ENCODE results near the gene ME3. TPM values are rescaled to one million over a fixed set of nuclear protein-coding genes. Genes with fewer than 3 reads are reported as not detected.
A peak's percentile ranks its signal among the peaks of the same experiment; 100 is the strongest.

The ME3 gene
- 0.71 and 1.3 TPM in 2 replicates for total RNA-seq

- no peaks in the 10 kb centered on the region for H3K36me3 Mint-ChIP-seq (ENCODE audit: low read depth)
- H3K9me3 Mint-ChIP-seq, result no peaks in the 10 kb centered on the region
- TF ChIP-seq CTCF (IDR thresholded peaks at IDR 0.05), result no peak
- H3K27ac Mint-ChIP-seq, result no peak within 1 kb of the TSS
- POLR2A ChIA-PET, result no interaction called here
- DNase-seq (no peak), ATAC-seq (ENCODE audit: low read depth) (peak; percentile 58)
- H3K4me1 Mint-ChIP-seq, result peaks cover 10% of the 10 kb centered on the region
- CTCF ChIA-PET, result no interaction called here
- H3K4me3 Mint-ChIP-seq, result peak within 1 kb of the TSS; percentile 74
- intact Hi-C loops (cut with micrococcal nuclease), result no loop called here
- H3K27me3 Mint-ChIP-seq, result peaks cover 36% of the 10 kb centered on the region
These were observed at the start of gene ME3 for GRCh38 chr11:86672007-86672621. Gene ME3 (minus strand): TSS chr11:86672616.

- Mint-ChIP-seq H3K4me3 (no peak overlapping the region), H3K4me1 (no peaks in the 10 kb centered on the region), H3K36me3 (ENCODE audit: low read depth) (no peaks in the 10 kb centered on the region), H3K27ac (no peak overlapping the region), H3K27me3 (peaks cover 5% of the 10 kb centered on the region), H3K9me3 (peaks cover 7% of the 10 kb centered on the region)
- TF ChIP-seq CTCF (IDR thresholded peaks at IDR 0.05), result no peak
- CTCF ChIA-PET, result no interaction called here
- DNase-seq (no peak), ATAC-seq (ENCODE audit: low read depth) (no peak)
- intact Hi-C loops (cut with micrococcal nuclease), result no loop called here
- POLR2A ChIA-PET, result no interaction called here
These were observed 49.6 kb upstream of the ME3 start for GRCh38 chr11:86722006-86722405.

- DNase-seq (no peak), ATAC-seq (ENCODE audit: low read depth) (no peak)
- H3K27me3 Mint-ChIP-seq, result peaks cover 5% of the 10 kb centered on the region
- no peak overlapping the region for H3K27ac Mint-ChIP-seq
- H3K36me3 Mint-ChIP-seq (ENCODE audit: low read depth), result no peaks in the 10 kb centered on the region
- no peaks in the 10 kb centered on the region for H3K4me1 Mint-ChIP-seq
- intact Hi-C loops (cut with micrococcal nuclease), result no loop called here
- ChIA-PET POLR2A (no interaction called here), CTCF (no interaction called here)
- no peak for TF ChIP-seq CTCF (IDR thresholded peaks at IDR 0.05)
- H3K4me3 Mint-ChIP-seq, result no peak overlapping the region
- H3K9me3 Mint-ChIP-seq, result peaks cover 7% of the 10 kb centered on the region
These were observed 48.1 kb upstream of the ME3 start for GRCh38 chr11:86720546-86720945.

- no peak overlapping the region for H3K4me3 Mint-ChIP-seq
- DNase-seq, result no peak
- no peak for ATAC-seq (ENCODE audit: low read depth)
- H3K36me3 Mint-ChIP-seq (ENCODE audit: low read depth), result no peaks in the 10 kb centered on the region
- peaks cover 7% of the 10 kb centered on the region for H3K9me3 Mint-ChIP-seq
- CTCF ChIA-PET, result no interaction called here
- H3K27ac Mint-ChIP-seq, result no peak overlapping the region
- H3K4me1 Mint-ChIP-seq, result no peaks in the 10 kb centered on the region
- TF ChIP-seq CTCF (IDR thresholded peaks at IDR 0.05), result no peak
- H3K27me3 Mint-ChIP-seq, result peaks cover 5% of the 10 kb centered on the region
- intact Hi-C loops (cut with micrococcal nuclease), result no loop called here
- POLR2A ChIA-PET, result no interaction called here
These were observed 47.5 kb upstream of the ME3 start for GRCh38 chr11:86719781-86720463.

- POLR2A ChIA-PET, result no interaction called here
- no peak for DNase-seq
- ATAC-seq (ENCODE audit: low read depth), result no peak
- CTCF ChIA-PET, result no interaction called here
- H3K36me3 Mint-ChIP-seq (ENCODE audit: low read depth), result no peaks in the 10 kb centered on the region
- H3K4me1 Mint-ChIP-seq, result no peaks in the 10 kb centered on the region
- no peak overlapping the region for H3K27ac Mint-ChIP-seq
- H3K9me3 Mint-ChIP-seq, result peaks cover 7% of the 10 kb centered on the region
- intact Hi-C loops (cut with micrococcal nuclease), result no loop called here
- no peak for TF ChIP-seq CTCF (IDR thresholded peaks at IDR 0.05)
- no peak overlapping the region for H3K4me3 Mint-ChIP-seq
- peaks cover 5% of the 10 kb centered on the region for H3K27me3 Mint-ChIP-seq
These were observed 46.6 kb upstream of the ME3 start for GRCh38 chr11:86718999-86719398.

Measured in activated B cell treated with CpG ODN at 0.5 μM for 24 hours (primary cell).